GM18505 (cell line): Measurements from ENCODE around the gene NRG3.

Experiments used
- ATAC-seq: cut with Tn5 transposase; IDR thresholded peaks from one replicate; pipeline ENCODE4 v1.9.1; 2021; ENCODE audit not compliant: unreplicated experiment
- POLR2A ChIP-seq: IDR thresholded peaks from 4 replicates; pipeline ENCODE4 v1.6.1; 2011; ENCODE audit warnings: borderline replicate concordance; ENCODE audit not compliant: insufficient read depth, insufficient read length; ENCODE audit errors: extremely low read depth

NRG3 gene

DNA sequence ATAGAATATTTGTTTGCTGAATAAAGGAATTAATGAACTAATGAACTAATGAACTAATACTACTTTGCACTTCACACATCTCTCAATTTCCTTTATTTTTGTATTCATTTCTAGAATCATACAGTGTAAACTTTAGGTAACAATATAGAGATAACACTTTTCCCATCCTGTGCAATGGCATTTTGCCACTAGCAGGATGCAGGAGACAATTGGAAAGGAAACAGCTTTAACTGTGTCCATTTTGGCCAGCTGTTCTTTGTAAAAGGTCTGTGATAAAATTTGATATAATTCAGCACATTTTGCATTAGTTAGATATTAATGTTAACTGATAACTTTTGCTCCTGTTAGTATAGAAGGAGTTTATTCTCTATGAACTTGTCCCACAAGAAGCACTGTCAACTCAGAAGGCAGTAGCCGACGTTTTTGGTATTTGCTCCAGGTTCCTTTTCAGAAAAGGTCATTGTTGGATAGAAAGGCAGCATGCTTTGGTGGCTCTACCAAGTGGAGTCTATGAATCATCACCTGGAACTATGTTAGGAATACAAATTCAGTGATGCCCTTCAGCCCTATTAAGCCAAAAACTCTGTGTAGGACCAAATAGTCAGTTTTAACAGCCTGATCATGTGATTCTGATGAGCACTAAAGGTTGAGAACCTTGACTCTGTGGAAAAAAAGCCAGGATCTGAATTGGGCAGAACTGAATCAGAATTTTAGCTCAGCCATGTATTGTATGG lies 86.6 kb downstream of the NRG3 start:
- no peak for ATAC-seq
- TF ChIP-seq POLR2A = no peak

DNA sequence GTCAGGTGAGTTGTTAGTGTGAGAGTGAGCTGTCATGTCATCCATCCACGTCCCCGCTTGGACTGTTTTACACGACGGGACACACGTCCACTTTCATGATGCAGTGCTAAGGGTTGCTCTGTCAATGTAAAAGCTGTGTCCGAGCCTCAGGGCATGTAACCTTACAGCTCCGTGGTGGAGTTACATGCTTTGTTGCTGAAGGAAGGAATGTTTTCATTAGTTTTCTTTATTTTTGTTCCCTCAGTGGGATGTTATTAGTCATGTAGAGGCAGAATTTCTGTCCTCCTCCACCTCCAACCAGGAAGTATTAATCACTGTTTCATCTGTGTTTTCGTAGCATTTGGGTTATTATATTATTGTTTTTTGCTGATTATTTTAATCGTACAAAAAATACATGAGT lies 88.6 kb downstream of the NRG3 start:
- ATAC-seq = no peak
- no peak for TF ChIP-seq POLR2A

DNA sequence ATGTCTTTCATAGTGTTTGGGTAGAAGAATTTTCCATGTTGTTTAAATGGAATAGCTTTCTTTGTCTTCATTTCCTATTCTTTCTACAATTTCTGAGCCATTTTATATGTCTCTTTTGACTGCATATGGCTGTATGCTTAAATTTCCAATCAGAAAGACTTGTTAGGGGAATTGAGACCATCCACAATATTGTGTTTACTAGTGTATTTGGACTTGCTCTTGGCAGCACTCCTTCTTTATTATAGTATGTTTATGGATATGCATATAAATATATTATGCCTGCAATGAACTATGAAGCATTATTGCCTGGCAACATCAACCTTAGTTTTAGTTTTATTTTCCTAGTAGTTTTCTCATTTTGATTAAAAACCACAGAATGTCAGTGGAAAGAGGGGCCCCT lies 92.7 kb downstream of the NRG3 start:
- ATAC-seq = no peak
- TF ChIP-seq POLR2A = no peak

DNA sequence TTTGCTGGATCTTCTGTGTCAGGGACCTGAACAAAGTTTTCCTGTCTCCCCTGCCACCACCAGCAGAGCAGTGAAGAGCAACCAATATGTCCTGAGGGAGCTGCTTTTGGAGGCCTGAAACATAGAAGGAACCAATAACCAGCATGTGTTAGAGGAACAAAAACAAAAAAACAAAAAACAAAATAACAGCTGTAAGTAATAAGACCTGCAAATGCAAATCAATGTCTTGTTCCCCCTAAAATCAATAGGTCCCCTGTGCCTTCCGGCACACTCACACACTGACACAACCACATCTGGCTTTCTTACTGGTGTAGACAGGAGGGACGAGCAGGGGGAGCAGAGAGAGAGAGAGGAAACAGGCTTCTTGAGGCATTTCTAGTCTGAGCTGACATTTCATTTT lies 94.1 kb downstream of the NRG3 start:
- ATAC-seq = no peak
- TF ChIP-seq POLR2A = no peak

DNA sequence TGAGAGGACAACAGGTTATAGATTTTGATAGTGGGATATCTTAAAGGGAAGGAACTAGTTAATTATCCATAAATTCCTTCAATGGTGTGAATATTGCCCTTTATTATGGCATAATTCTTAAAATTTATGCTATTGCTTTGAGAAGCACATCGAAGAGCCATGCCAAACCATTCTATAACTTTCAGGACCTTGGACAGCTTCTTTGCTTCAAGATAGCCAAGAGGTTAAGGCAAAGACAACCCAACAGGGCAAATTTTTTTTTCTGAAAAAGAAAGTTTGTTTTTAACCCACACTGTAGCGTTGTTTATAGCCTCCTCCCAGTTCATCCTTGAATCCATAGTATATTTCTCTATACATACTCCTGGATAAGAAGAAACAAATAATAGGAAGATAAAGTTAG lies 103.2 kb downstream of the NRG3 start:
- TF ChIP-seq POLR2A = no peak
- ATAC-seq = no peak

DNA sequence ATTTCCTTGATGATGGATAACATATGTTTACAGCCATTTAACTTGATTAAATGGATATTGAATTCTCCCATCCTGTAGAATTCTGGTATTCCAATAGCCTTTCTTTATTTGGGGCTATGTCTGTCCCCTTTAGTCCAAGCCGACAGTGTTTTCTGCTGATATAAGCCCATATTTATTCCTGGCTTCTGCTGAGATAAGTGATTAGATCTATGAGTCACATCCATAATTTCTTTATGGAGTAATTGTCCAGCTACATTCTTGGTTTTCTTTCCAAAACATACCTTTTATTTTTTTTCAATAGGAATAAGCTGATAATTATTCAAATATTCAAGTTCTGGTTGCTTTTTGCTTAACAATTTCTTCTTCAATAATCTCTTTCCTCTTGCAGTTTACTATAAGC lies 106.7 kb downstream of the NRG3 start:
- no peak for ATAC-seq
- TF ChIP-seq POLR2A = no peak

DNA sequence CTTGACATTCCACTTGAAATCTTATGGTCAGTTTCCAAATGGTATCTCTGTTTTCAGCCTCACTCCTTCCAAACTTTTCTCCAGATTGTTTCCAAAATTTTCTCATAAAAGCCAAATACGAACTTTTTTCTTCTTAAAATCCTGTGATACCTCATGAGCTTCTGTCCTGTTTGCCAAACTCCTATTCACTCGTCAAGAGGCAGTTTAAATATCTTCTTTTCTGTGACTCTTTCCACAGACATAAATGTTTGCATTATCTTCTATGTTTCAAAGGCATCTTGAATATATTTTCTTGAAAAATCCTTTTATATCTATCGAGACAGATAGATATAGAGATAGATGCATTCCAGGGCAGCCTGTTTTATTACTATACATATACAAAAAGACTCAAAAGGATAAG lies 109.4 kb downstream of the NRG3 start:
- TF ChIP-seq POLR2A = no peak
- no peak for ATAC-seq

DNA sequence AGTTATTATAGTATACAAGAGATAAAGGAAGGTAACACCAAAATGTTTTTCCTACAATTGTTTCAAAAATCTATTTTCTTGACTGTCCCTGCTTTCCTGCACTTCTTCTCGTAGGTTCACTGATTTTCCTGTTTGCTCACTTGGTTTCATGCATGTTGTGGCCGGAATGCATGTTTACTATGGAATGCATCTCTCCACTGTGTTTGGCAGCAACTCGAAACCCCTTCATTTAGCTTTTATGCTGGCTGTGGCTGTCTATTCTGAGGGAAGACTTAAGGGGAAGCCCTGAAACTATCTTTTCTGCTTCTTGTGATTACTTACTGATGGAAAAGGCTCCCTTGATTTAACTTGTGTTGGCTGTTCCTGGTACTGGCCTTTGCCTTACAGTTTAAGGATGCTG lies 120.3 kb downstream of the NRG3 start:
- no peak for TF ChIP-seq POLR2A

DNA sequence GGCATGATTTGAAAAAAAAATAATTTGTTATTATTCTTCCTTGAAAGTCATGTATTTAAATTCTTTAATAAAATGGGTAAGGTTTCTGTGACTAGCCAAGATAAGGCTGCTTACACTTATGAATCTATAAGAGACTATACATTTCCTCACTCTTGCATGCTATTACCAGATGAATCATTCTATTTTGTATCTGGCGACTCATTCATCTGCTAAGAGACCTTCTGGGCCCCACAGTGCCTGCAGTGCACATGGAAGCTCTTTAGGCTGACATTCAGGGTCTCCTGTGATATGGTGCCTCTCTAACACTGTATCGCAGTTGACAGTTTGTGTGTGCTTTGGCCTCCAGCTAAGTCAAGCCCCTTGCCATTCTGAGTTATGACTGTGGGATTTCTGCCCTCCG lies 121.9 kb downstream of the NRG3 start:
- no peak for ATAC-seq
- TF ChIP-seq POLR2A = no peak

More for the DNA sequence above, 120.3 kb downstream of the NRG3 start:
- no peak for ATAC-seq

DNA sequence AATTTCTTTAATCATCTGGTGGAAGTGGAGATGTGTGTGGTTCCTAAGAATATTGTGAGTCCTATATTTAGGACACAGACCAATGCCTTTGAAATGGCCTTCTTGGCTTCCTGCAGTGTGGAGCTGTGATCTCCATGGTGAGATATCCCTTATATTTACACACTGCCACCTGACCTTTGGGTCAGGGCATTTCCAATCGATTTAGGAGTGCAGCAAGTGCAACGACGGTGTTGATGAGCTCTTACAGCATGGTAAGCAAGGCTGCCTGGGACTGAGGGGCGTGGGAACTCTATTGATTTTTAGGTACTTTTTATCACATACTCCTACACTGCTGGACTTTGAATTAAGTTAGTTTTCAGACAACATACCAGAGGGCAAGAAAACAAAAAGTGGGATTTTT lies 146.0 kb downstream of the NRG3 start:
- TF ChIP-seq POLR2A = no peak
- no peak for ATAC-seq

DNA sequence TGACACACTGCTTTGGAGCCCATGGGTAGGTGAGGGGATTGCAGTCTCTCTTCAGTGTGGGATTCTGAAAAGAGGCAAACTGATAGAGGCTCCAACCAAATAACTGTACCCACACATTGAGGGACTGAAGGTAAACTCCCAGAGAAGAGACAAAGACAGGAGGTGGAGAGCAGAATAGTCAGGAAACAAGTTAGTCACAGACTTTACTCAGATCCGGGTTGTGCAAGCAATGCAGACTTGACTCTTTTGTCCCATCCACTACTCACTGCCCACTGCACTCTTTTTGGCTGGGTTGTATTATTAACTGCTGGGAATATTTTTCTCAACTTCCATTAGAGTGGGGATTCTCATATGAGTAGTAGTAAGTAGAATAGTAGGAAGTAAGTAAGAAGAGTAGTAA lies 152.7 kb downstream of the NRG3 start:
- no peak for TF ChIP-seq POLR2A
- no peak for ATAC-seq

DNA sequence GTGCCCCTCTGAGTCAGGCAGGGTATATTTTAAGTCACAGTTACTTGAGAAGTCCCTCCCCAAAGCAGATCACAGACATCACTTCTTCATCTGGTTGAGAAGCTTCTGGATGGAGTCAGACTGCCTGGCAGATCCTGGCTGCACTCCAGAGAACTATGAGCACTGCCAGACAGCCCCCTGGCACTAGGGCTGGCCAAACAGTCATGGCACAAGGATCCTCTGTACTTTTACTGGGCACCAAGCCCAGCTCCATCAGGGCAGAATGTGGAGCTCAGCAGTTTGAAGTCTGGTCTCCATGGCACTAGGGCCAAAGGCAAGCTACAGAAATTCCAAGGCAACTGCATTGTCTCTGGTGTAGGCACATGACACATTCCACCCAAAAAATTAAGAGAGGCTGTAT lies 162.1 kb downstream of the NRG3 start:
- ATAC-seq = no peak
- no peak for TF ChIP-seq POLR2A

DNA sequence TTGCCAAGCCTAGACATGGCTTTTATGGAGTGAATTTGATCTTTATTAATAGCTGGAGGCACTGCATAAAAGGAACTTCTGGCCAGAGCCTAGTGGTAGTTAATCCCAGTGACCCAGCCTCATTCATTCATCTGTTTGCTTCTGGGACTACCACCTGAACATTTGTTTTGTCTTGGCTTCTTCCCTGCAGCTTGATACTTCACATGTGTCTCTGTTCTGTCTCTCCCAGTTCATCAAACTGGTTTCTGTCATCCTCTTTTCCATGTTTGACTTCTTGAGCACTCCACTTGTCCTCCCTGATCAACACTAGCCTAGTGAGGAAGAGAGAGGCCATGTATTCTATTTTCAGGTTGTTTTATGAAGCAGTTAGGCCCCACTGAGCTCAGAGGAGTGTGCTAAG lies 163.6 kb downstream of the NRG3 start:
- TF ChIP-seq POLR2A = no peak
- ATAC-seq = no peak

DNA sequence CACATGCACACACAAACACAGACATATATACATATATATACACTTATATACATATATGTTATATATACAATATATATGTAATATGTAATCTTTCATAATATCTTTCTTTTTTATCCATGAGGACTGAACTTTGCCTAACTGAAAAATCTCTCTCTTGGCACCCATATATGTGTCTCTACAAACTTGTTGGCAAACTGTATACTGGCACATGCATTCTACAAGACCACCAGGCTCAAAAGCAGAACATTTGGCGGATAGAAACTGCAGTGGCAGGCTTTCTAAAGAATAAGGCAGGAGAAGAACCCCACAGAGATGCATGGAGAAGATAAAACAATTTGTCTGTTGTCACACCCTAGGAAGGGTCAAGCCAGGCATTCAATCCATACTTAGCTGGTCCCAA lies 165.3 kb downstream of the NRG3 start:
- TF ChIP-seq POLR2A = no peak
- no peak for ATAC-seq

DNA sequence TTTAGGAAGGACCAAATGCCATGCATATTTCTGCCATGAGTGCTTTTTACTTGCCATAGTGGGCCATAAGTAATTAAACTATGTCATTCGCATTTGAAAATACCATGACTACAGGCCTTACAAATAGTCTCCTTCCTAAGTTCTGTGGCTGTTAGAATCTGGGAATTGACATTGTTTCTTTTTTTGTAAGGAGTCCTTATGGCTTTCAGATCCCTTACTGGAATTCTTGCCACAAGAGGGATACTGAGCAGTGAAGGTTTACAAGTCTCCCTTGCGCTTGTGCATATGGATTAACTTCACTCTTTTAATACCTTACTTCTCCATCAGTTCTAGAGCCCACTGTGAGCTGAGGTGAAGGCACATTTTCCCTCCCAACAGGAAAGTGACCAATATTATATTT lies 166.0 kb downstream of the NRG3 start:
- no peak for ATAC-seq
- no peak for TF ChIP-seq POLR2A
